Mesodermal cell (in vitro differentiated cells): ENCODE measurements around the gene PARP16.
A peak's percentile ranks its signal among the peaks of the same experiment; 100 is the strongest.

Experiments used
- H3K27ac ChIP-seq: 2 replicates; pipeline ENCODE4 v1.7.0; 2013; ENCODE audit warnings: mild to moderate bottlenecking, low read depth, low read length, moderate library complexity; ENCODE audit not compliant: severe bottlenecking
- H3K36me3 ChIP-seq: 2 replicates; pipeline ENCODE4 v1.7.1; 2013; ENCODE audit warnings: mild to moderate bottlenecking, low read length, moderate library complexity; ENCODE audit not compliant: control insufficient read depth, insufficient read depth
- H3K4me1 ChIP-seq: one replicate; pipeline ENCODE4 v1.7.1; 2013; ENCODE audit warnings: mild to moderate bottlenecking, low read length; ENCODE audit not compliant: insufficient read depth, control insufficient read depth, poor library complexity, severe bottlenecking
- H3K4me3 ChIP-seq: 2 replicates; pipeline ENCODE4 v1.7.0; 2013; ENCODE audit warnings: low read length, control low read depth, mild to moderate bottlenecking; ENCODE audit not compliant: insufficient read depth, poor library complexity, severe bottlenecking; ENCODE audit errors: extremely low read depth
- H3K9me3 ChIP-seq: 2 replicates; pipeline ENCODE4 v1.7.1; 2013; ENCODE audit warnings: mild to moderate bottlenecking, low read length, moderate library complexity; ENCODE audit not compliant: control insufficient read depth
- WGBS, 2 experiments: methylation state at CpG; one replicate each; pipeline ENCODE4 v1.1.5; 2013; ENCODE audit warnings: missing lambda C conversion rate in 2 of 2; ENCODE audit not compliant: insufficient coverage in 2 of 2; 5-methylcytosine and 5-hydroxymethylcytosine counted together

PARP16 gene

GRCh38 chr15:65309882-65310418, 23.3 kb upstream of the PARP16 start:
- H3K4me3 ChIP-seq: no peak overlapping the region
- H3K27ac ChIP-seq: peak overlapping the region; percentile 49
- no peaks in the 10 kb centered on the region for H3K9me3 ChIP-seq
- peaks cover 13% of the 10 kb centered on the region for H3K4me1 ChIP-seq
- WGBS, 2 experiments: 77 to 80% methylated on average over 8 to 12 of the region's 12 CpGs
- no peaks in the 10 kb centered on the region for H3K36me3 ChIP-seq

DNA sequence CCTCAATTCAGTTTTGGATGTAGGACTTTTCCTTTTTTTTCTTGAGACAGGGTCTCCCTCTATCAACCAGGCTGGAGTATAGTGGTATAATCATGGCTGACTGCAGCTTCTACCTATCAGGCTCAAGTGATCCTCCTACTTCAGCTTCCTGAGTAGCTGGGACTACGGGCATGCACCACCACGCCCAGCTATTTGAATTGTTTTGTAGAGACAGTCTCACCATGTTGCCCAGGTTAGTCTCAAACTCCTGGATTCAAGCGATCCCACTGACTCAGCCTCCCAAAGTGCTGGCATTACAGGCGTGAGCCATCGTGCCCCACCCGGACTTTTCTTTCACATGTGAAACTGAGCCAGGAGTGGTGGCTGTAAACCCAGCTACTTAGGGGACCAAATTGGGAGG, 21.3 kb upstream of the PARP16 start:
- WGBS, 2 experiments: 86 to 92% methylated on average over 6 of the region's 6 CpGs
- Histone ChIP-seq H3K4me3 (no peak overlapping the region), H3K27ac (no peak overlapping the region), H3K9me3 (no peaks in the 10 kb centered on the region), H3K36me3 (no peaks in the 10 kb centered on the region), H3K4me1 (peaks cover 19% of the 10 kb centered on the region)

DNA sequence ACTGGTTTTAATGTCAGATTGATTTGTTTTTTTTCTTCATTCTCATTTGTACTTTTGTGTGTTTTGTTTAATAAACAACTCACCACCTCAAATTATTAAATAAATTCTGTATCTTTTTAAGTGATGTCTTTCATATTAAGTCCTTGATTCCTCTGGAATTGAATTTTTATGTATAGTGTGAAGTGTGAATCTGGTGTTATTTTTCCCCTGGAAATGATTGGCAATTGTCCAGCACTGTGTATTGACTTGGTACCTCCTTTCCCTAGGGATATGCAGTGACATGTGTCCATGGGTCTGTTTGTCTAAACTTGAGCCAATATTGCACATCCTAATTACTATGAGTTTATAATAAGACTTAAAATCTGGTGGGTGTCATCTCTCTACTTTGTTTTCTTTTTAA, 19.9 kb upstream of the PARP16 start:
- Histone ChIP-seq H3K27ac (no peak overlapping the region), H3K36me3 (no peaks in the 10 kb centered on the region), H3K4me1 (peaks cover 14% of the 10 kb centered on the region), H3K4me3 (no peak overlapping the region), H3K9me3 (no peaks in the 10 kb centered on the region)

- Histone ChIP-seq H3K4me3 (no peak overlapping the region), H3K9me3 (no peaks in the 10 kb centered on the region), H3K27ac (no peak overlapping the region), H3K4me1 (peaks cover 14% of the 10 kb centered on the region), H3K36me3 (no peaks in the 10 kb centered on the region)
- 100% methylated on average over 1 of the region's 3 CpGs; no CpG with 5 or more reads in 1 of the 2 experiments for WGBS, 2 experiments
Measured at GRCh38 chr15:65305776-65306175, 19.1 kb upstream of the PARP16 start.

GRCh38 chr15:65305150-65305758, 18.6 kb upstream of the PARP16 start:
- H3K27ac ChIP-seq: peak overlapping the region; percentile 99
- no peaks in the 10 kb centered on the region for H3K36me3 ChIP-seq
- H3K9me3 ChIP-seq: no peaks in the 10 kb centered on the region
- peaks cover 14% of the 10 kb centered on the region for H3K4me1 ChIP-seq
- H3K4me3 ChIP-seq: no peak overlapping the region
- 64 to 70% methylated on average over 14 of the region's 14 CpGs for WGBS, 2 experiments

GRCh38 chr15:65304381-65305149, 17.9 kb upstream of the PARP16 start, which contains the start of gene RNU5B-1:
TSS of gene RNU5B-1 (plus strand) at chr15:65304677.
- Histone ChIP-seq H3K4me3 (peak within 1 kb of the TSS; percentile 27), H3K27ac (peak within 1 kb of the TSS; percentile 99), H3K9me3 (no peaks in the 10 kb centered on the region), H3K36me3 (no peaks in the 10 kb centered on the region), H3K4me1 (peaks cover 9% of the 10 kb centered on the region)
- WGBS, 2 experiments: 1 to 3% methylated on average over 10 to 19 of the region's 24 CpGs

GRCh38 chr15:65303687-65304380, 17.2 kb upstream of the PARP16 start:
- Histone ChIP-seq H3K4me3 (peak overlapping the region; percentile 27), H3K27ac (peak overlapping the region; percentile 99), H3K9me3 (no peaks in the 10 kb centered on the region), H3K4me1 (peaks cover 6% of the 10 kb centered on the region), H3K36me3 (no peaks in the 10 kb centered on the region)
- WGBS, 2 experiments: 17 to 21% methylated on average over 20 of the region's 24 CpGs

GRCh38 chr15:65302061-65302460, 15.4 kb upstream of the PARP16 start:
- Histone ChIP-seq H3K27ac (no peak overlapping the region), H3K36me3 (no peaks in the 10 kb centered on the region), H3K4me3 (no peak overlapping the region), H3K9me3 (no peaks in the 10 kb centered on the region), H3K4me1 (peaks cover 6% of the 10 kb centered on the region)
- WGBS, 2 experiments: 89 to 94% methylated on average over 17 to 18 of the region's 24 CpGs

DNA sequence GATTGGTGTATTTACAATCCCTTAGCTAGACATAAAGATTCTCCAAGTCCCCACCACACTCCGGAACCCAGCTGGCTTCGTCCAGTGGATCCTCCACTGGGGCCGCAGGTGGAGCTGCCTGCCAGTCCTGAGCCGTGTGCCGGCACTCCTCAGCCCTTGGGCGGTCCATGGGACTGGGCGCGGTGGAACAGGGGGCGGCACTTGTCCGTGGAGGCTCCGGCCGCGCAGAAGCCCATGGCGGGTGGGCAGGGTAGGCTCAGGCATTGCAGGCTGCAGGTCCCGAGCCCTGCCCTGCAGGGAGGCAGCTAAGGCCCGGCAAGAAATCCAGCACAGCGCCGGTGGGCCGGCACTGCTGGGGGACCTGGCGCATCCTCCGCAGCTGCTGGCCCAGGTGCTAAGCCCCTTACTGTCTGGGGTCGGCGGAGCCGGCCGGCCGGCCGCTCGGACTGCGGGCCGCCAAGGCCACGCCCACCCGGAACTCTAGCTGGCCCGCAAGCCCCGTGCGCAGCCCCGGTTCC, 14.3 kb upstream of the PARP16 start:
- WGBS, 2 experiments: 97 to 99% methylated on average over 20 to 32 of the region's 36 CpGs
- H3K9me3 ChIP-seq: no peaks in the 10 kb centered on the region
- no peak overlapping the region for H3K4me3 ChIP-seq
- H3K4me1 ChIP-seq: peaks cover 6% of the 10 kb centered on the region
- no peak overlapping the region for H3K27ac ChIP-seq
- no peaks in the 10 kb centered on the region for H3K36me3 ChIP-seq

DNA sequence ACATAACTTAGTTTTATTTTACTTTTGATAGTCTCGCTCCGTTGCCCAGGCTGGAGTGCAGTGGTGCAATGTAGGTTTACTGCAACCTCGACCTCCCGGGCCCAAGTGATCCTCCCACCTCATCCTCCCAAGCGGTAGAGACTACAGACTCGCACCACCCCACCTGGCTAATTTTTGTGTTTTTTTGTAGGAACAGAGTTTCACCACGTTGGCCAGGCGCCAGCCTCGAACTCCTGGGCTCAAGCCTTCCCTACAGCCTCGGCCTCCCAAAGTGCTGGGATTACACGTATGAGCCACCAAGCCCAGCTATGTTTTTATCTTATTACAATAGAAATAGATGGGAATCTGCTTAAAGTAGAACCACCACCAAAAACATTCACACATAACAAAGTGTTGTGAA, 12.0 kb upstream of the PARP16 start:
- Histone ChIP-seq H3K27ac (no peak overlapping the region), H3K9me3 (no peaks in the 10 kb centered on the region), H3K4me1 (peaks cover 5% of the 10 kb centered on the region), H3K4me3 (no peak overlapping the region), H3K36me3 (no peaks in the 10 kb centered on the region)
- 84 to 93% methylated on average over 5 to 8 of the region's 11 CpGs for WGBS, 2 experiments
